ENCODE data around the gene DSCAML1.

DNA sequence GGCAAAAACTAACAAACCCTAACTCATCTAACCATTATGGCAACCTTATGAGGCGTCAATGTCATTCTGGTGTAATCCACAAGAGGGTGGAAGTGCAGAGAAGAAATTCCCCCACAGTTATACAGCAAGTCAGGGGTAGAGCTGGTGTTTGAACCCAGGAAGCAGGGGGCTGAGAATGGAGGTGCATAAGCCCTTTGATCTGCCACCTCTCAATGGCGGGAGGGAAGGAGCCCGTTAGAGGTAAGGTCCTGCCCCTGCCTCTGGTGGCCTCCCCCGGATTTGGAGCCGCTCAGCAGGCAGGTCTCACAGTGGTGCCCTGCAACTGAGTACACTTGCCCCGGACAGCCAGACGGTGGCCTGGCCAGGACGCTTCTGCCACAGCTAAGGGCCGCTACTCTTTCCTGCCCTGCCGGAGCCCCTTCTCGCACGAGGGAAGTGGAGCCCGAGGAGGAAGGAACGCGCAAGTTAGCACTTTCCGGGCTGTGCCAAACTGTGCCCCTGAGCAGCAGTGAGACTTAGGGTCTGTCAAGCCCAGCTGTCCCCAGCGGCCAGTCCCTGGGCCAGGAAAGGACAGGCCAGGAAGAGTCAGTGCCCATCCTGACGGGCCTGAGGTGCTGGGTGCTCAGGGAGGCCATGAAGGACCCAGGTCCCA is 26.4 kb upstream of the DSCAML1 start:
- no peak for TF ChIP-seq POLR2A (IDR thresholded peaks at IDR 0.05; ENCODE audit: low read depth, low read length)
- no peak for TF ChIP-seq TAF1 (IDR thresholded peaks at IDR 0.05; ENCODE audit: low read depth, low read length)
- TF ChIP-seq POLR2AphosphoS5 (IDR thresholded peaks at IDR 0.05; ENCODE audit: low read depth, low read length), result no peak
- no peak for TF ChIP-seq POU2F2 (IDR thresholded peaks at IDR 0.05; ENCODE audit: low read depth, low read length)

Data from GM12891 (cell line).